ENCODE results near the gene RAB24.

DNA sequence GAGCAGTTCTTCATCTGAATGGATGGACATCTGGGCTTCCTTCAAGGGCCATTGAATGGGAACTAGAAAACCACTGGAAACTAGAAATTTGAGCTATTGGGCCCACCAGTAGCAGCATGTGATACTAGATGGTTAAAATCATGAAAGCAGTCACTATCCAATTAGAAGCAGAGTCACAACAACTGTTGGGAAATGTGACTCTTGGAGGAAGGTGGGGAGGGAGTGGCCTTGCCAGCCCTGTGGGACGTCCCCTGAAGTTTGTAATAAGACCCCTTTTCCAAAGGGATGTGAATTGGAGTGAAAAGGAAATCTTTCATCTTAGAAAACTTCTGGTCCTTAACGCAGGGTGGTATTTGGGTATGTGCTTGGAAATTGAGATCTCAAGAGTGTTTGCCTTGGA, 5.6 kb downstream of the RAB24 start:
- no peak for TF ChIP-seq POLR2A (IDR thresholded peaks at IDR 0.05)
- TF ChIP-seq, protein P1, sequence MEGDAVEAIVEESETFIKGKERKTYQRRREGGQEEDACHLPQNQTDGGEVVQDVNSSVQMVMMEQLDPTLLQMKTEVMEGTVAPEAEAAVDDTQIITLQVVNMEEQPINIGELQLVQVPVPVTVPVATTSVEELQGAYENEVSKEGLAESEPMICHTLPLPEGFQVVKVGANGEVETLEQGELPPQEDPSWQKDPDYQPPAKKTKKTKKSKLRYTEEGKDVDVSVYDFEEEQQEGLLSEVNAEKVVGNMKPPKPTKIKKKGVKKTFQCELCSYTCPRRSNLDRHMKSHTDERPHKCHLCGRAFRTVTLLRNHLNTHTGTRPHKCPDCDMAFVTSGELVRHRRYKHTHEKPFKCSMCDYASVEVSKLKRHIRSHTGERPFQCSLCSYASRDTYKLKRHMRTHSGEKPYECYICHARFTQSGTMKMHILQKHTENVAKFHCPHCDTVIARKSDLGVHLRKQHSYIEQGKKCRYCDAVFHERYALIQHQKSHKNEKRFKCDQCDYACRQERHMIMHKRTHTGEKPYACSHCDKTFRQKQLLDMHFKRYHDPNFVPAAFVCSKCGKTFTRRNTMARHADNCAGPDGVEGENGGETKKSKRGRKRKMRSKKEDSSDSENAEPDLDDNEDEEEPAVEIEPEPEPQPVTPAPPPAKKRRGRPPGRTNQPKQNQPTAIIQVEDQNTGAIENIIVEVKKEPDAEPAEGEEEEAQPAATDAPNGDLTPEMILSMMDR (IDR thresholded peaks at IDR 0.05): no peak

Measured in thyroid gland (tissue), 4 donors.